Measurements from ENCODE around the gene LBP.
"Not testable (repeated sequence)": the region's sequence is repeated elsewhere in the genome, so short reads cannot be mapped to it uniquely, and the experiment has no call there.

The LBP gene

GRCh38 chr20:38404016-38404415, 57.7 kb downstream of the LBP start:
- Histone ChIP-seq H4K20me1 (ENCODE audit: insufficient read depth, low read length) (no peaks in the 10 kb centered on the region), H3K4me2 (ENCODE audit: insufficient read depth, low read length) (no peak overlapping the region), H3K79me2 (ENCODE audit: insufficient read depth, low read length) (no peaks in the 10 kb centered on the region), H3K36me3 (ENCODE audit: insufficient read depth, low read length) (0 out of 2 replicates have a peak, but pooled peaks cover 5% of the 10 kb centered on the region), H3K4me3 (ENCODE audit: low read depth in 1 of 2, low read length in 2 of 2) (no peak overlapping the region), H3K27me3 (ENCODE audit: insufficient read depth, low read length, poor library complexity) (no peaks in the 10 kb centered on the region), H3K9me3 (ENCODE audit: insufficient read depth, low read length, severe bottlenecking) (no peaks in the 10 kb centered on the region), H3K4me1 (ENCODE audit: insufficient read depth, low read length) (no peaks in the 10 kb centered on the region), H3K9ac (ENCODE audit: low read depth, low read length) (no peak overlapping the region), H2AFZ (ENCODE audit: low read depth, low read length) (no peak overlapping the region), H3K27ac (ENCODE audit: low read length) (no peak overlapping the region)
- DNase-seq, result no peak
- TF ChIP-seq EZH2 (IDR thresholded peaks at IDR 0.05; ENCODE audit: borderline replicate concordance, low read depth, low read length, severe bottlenecking) (no peak), CTCF (IDR thresholded peaks at IDR 0.05; ENCODE audit: borderline replicate concordance, extremely low read depth, low read length, poor library complexity, severe bottlenecking) (no peak)
- ATAC-seq (ENCODE audit: insufficient read depth, low read depth), result no peak

- no peak overlapping the region for H3K4me3 ChIP-seq (ENCODE audit: low read depth in 1 of 2, low read length in 2 of 2)
- no peak overlapping the region for H3K9ac ChIP-seq (ENCODE audit: low read depth, low read length)
- H3K4me1 ChIP-seq (ENCODE audit: insufficient read depth, low read length), result no peaks in the 10 kb centered on the region
- H3K4me2 ChIP-seq (ENCODE audit: insufficient read depth, low read length), result no peak overlapping the region
- TF ChIP-seq EZH2 (IDR thresholded peaks at IDR 0.05; ENCODE audit: borderline replicate concordance, low read depth, low read length, severe bottlenecking), result no peak
- TF ChIP-seq CTCF (IDR thresholded peaks at IDR 0.05; ENCODE audit: borderline replicate concordance, extremely low read depth, low read length, poor library complexity, severe bottlenecking), result no peak
- 0 out of 2 replicates have a peak, but pooled peaks cover 5% of the 10 kb centered on the region for H3K36me3 ChIP-seq (ENCODE audit: insufficient read depth, low read length)
- DNase-seq, result no peak
- H4K20me1 ChIP-seq (ENCODE audit: insufficient read depth, low read length), result no peaks in the 10 kb centered on the region
- no peak overlapping the region for H2AFZ ChIP-seq (ENCODE audit: low read depth, low read length)
- no peaks in the 10 kb centered on the region for H3K9me3 ChIP-seq (ENCODE audit: insufficient read depth, low read length, severe bottlenecking)
- H3K27me3 ChIP-seq (ENCODE audit: insufficient read depth, low read length, poor library complexity), result no peaks in the 10 kb centered on the region
- no peak overlapping the region for H3K27ac ChIP-seq (ENCODE audit: low read length)
- no peak for ATAC-seq (ENCODE audit: insufficient read depth, low read depth)
- no peaks in the 10 kb centered on the region for H3K79me2 ChIP-seq (ENCODE audit: insufficient read depth, low read length)
Measured at GRCh38 chr20:38405132-38405531, 58.9 kb downstream of the LBP start.

- Histone ChIP-seq H3K4me3 (ENCODE audit: low read depth in 1 of 2, low read length in 2 of 2) (no peak overlapping the region), H3K27ac (ENCODE audit: low read length) (no peak overlapping the region), H3K9ac (ENCODE audit: low read depth, low read length) (no peak overlapping the region), H2AFZ (ENCODE audit: low read depth, low read length) (no peak overlapping the region), H3K36me3 (ENCODE audit: insufficient read depth, low read length) (0 out of 2 replicates have a peak, but pooled peaks cover 5% of the 10 kb centered on the region), H3K4me2 (ENCODE audit: insufficient read depth, low read length) (no peak overlapping the region), H4K20me1 (ENCODE audit: insufficient read depth, low read length) (no peaks in the 10 kb centered on the region), H3K4me1 (ENCODE audit: insufficient read depth, low read length) (no peaks in the 10 kb centered on the region), H3K9me3 (ENCODE audit: insufficient read depth, low read length, severe bottlenecking) (no peaks in the 10 kb centered on the region), H3K79me2 (ENCODE audit: insufficient read depth, low read length) (no peaks in the 10 kb centered on the region), H3K27me3 (ENCODE audit: insufficient read depth, low read length, poor library complexity) (no peaks in the 10 kb centered on the region)
- DNase-seq, result no peak
- ATAC-seq (ENCODE audit: insufficient read depth, low read depth), result no peak
- TF ChIP-seq EZH2 (IDR thresholded peaks at IDR 0.05; ENCODE audit: borderline replicate concordance, low read depth, low read length, severe bottlenecking) (no peak), CTCF (IDR thresholded peaks at IDR 0.05; ENCODE audit: borderline replicate concordance, extremely low read depth, low read length, poor library complexity, severe bottlenecking) (no peak)
Measured at GRCh38 chr20:38406476-38406875, 60.2 kb downstream of the LBP start.

- DNase-seq, result no peak
- Histone ChIP-seq H3K36me3 (ENCODE audit: insufficient read depth, low read length) (peaks cover 8% of the 10 kb centered on the region; the same call in 1 of the 2 replicates), H3K27ac (ENCODE audit: low read length) (no peak overlapping the region), H3K9me3 (ENCODE audit: insufficient read depth, low read length, severe bottlenecking) (no peaks in the 10 kb centered on the region), H4K20me1 (ENCODE audit: insufficient read depth, low read length) (no peaks in the 10 kb centered on the region), H3K27me3 (ENCODE audit: insufficient read depth, low read length, poor library complexity) (no peaks in the 10 kb centered on the region), H3K79me2 (ENCODE audit: insufficient read depth, low read length) (no peaks in the 10 kb centered on the region), H2AFZ (ENCODE audit: low read depth, low read length) (no peak overlapping the region), H3K4me3 (ENCODE audit: low read depth in 1 of 2, low read length in 2 of 2) (no peak overlapping the region), H3K9ac (ENCODE audit: low read depth, low read length) (no peak overlapping the region), H3K4me2 (ENCODE audit: insufficient read depth, low read length) (no peak overlapping the region), H3K4me1 (ENCODE audit: insufficient read depth, low read length) (no peaks in the 10 kb centered on the region)
- TF ChIP-seq CTCF (IDR thresholded peaks at IDR 0.05; ENCODE audit: borderline replicate concordance, extremely low read depth, low read length, poor library complexity, severe bottlenecking) (no peak), EZH2 (IDR thresholded peaks at IDR 0.05; ENCODE audit: borderline replicate concordance, low read depth, low read length, severe bottlenecking) (no peak)
- ATAC-seq (ENCODE audit: insufficient read depth, low read depth), result no peak
Measured at GRCh38 chr20:38407321-38407720, 61.0 kb downstream of the LBP start.

- ATAC-seq (ENCODE audit: insufficient read depth, low read depth); H3K27me3 ChIP-seq (ENCODE audit: insufficient read depth, low read length, poor library complexity); H3K4me1 ChIP-seq (ENCODE audit: insufficient read depth, low read length); H2AFZ ChIP-seq (ENCODE audit: low read depth, low read length); DNase-seq; H4K20me1 ChIP-seq (ENCODE audit: insufficient read depth, low read length); H3K27ac ChIP-seq (ENCODE audit: low read length); H3K9me3 ChIP-seq (ENCODE audit: insufficient read depth, low read length, severe bottlenecking); H3K79me2 ChIP-seq (ENCODE audit: insufficient read depth, low read length); H3K4me3 ChIP-seq (ENCODE audit: low read depth in 1 of 2, low read length in 2 of 2); H3K9ac ChIP-seq (ENCODE audit: low read depth, low read length); H3K4me2 ChIP-seq (ENCODE audit: insufficient read depth, low read length): not testable (repeated sequence)
- peaks cover 12% of the 10 kb centered on the region; the same call in 1 of the 2 replicates for H3K36me3 ChIP-seq (ENCODE audit: insufficient read depth, low read length)
Measured at GRCh38 chr20:38407822-38408221, 61.5 kb downstream of the LBP start.

Measured in DND-41 (cell line).